A549 (cell line): Measurements from ENCODE around the gene SLC24A4. TPM values are rescaled to one million over a fixed set of nuclear protein-coding genes. Genes with fewer than 3 reads are reported as not detected.

Source experiments
- ATAC-seq, 2 experiments: fragments of 200-7000 bp in 1 of 2; fragments of >200 bp in 1 of 2; cut with Nextera tagmentation in 1 of 2; cut with Tn5 transposase in 1 of 2; 3 replicates each; pipeline versions ENCODE4 v1.8.0 to v1.9.1; 2018 to 2020; ENCODE audit warnings: mild to moderate bottlenecking in 1 of 2, moderate library complexity in 1 of 2
- CTCF ChIA-PET: fragments of 300-600 bp; sonication (Branson Sonifier 250); formaldehyde crosslinking; extraction: SDS; loops from one replicate; lab custom pipeline; 2021; ENCODE audit warnings: antibody characterized with exemption, inconsistent platforms; lab: Yijun Ruan, JAX
- POLR2A ChIA-PET: fragments of 350-600 bp; formaldehyde crosslinking; extraction: SDS; loops from one replicate; lab custom pipeline; 2021; ENCODE audit warnings: antibody characterized with exemption, inconsistent platforms; lab: Yijun Ruan, JAX
- DNase-seq, 2 experiments: peaks; one replicate each; pipeline versions ENCODE4 v3.0.0 to v3.0.0-alpha.2; 2011 to 2016; ENCODE audit warnings: low read depth in 1 of 2, low spot score in 1 of 2
- FAIRE-seq: peaks from 2 replicates; lab custom pipeline; 2011; peaks lifted over from hg19 to GRCh38; lab: Jason Lieb, UNC
- H3K27ac ChIP-seq, 2 experiments: fragments of >200 bp; sonication (Bioruptor Twin); formaldehyde crosslinking; 3 replicates each; pipeline ENCODE4 v1.5.1; 2016 to 2017
- H3K4me1 ChIP-seq: fragments of >200 bp; sonication (Bioruptor Twin); formaldehyde crosslinking; 3 replicates; pipeline ENCODE4 v1.6.1; 2016
- H3K4me2 ChIP-seq: fragments of >200 bp; sonication (Bioruptor Twin); formaldehyde crosslinking; 3 replicates; pipeline ENCODE4 v1.6.1; 2016
- H3K4me3 ChIP-seq: fragments of >200 bp; sonication (Bioruptor Twin); formaldehyde crosslinking; 3 replicates; pipeline ENCODE4 v1.5.1; 2016
- H3K9me3 ChIP-seq: fragments of >200 bp; sonication (Bioruptor Twin); formaldehyde crosslinking; 3 replicates; pipeline ENCODE4 v1.6.1; 2016
- BHLHE40 ChIP-seq: IDR thresholded peaks from 2 replicates; pipeline ENCODE4 v1.6.1; 2012; ENCODE audit warnings: low read depth, low read length, inconsistent platforms
- CHD2 ChIP-seq: fragments of 150-350 bp; IDR thresholded peaks from 2 replicates; pipeline ENCODE4 v1.6.1; 2014; ENCODE audit warnings: low read length; ENCODE audit not compliant: partially characterized antibody
- EHMT2 ChIP-seq: fragments of 200-600 bp; sonication (generic); IDR thresholded peaks from 2 replicates; pipeline ENCODE4 v1.6.1; 2016; ENCODE audit warnings: antibody characterized with exemption, low read depth, mild to moderate bottlenecking, moderate library complexity
- ESRRA ChIP-seq: fragments of 150-350 bp; IDR thresholded peaks from 2 replicates; pipeline ENCODE4 v1.6.1; 2014; ENCODE audit warnings: mild to moderate bottlenecking, low read length, borderline replicate concordance
- FOSB ChIP-seq: fragments of 250-450 bp; sonication (Bioruptor Pico); IDR thresholded peaks from 2 replicates; pipeline ENCODE4 v1.5.0; 2020; ENCODE audit warnings: mild to moderate bottlenecking, moderate library complexity
- FOXS1 ChIP-seq: fragments of 250-450 bp; sonication (Bioruptor Pico); IDR thresholded peaks from 2 replicates; pipeline ENCODE4 v1.5.0; 2020; ENCODE audit warnings: mild to moderate bottlenecking, moderate library complexity
- HDAC2 ChIP-seq: fragments of 200-600 bp; sonication (generic); IDR thresholded peaks from 2 replicates; pipeline ENCODE4 v1.6.1; 2016
- HES2 ChIP-seq: fragments of >200 bp; sonication (Bioruptor Twin); formaldehyde crosslinking; IDR thresholded peaks from 2 replicates; pipeline ENCODE4 v1.6.1; 2016
- HEYL ChIP-seq: fragments of 250-450 bp; sonication (Bioruptor Pico); IDR thresholded peaks from 2 replicates; pipeline ENCODE4 v1.8.0; 2021; ENCODE audit warnings: mild to moderate bottlenecking, moderate library complexity
- HMGXB4 ChIP-seq: fragments of 250-450 bp; sonication (Bioruptor Pico); IDR thresholded peaks from 2 replicates; pipeline ENCODE4 v1.5.0; 2021; ENCODE audit warnings: mild to moderate bottlenecking, moderate library complexity, borderline replicate concordance
- HOXA7 ChIP-seq: fragments of 250-450 bp; sonication (Bioruptor Pico); IDR thresholded peaks from 2 replicates; pipeline ENCODE4 v1.5.0; 2020; ENCODE audit warnings: mild to moderate bottlenecking, moderate library complexity
- HOXB13 ChIP-seq: fragments of 250-450 bp; sonication (Bioruptor Pico); IDR thresholded peaks from 2 replicates; pipeline ENCODE4 v1.5.0; 2020; ENCODE audit warnings: low read depth, mild to moderate bottlenecking, moderate library complexity
- HOXB5 ChIP-seq: fragments of 250-450 bp; sonication (Bioruptor Pico); IDR thresholded peaks from 2 replicates; pipeline ENCODE4 v1.5.0; 2020; ENCODE audit warnings: mild to moderate bottlenecking, moderate library complexity
- JUN ChIP-seq, 2 experiments: fragments of >200 bp; sonication (Bioruptor Twin); formaldehyde crosslinking; IDR thresholded peaks; 2 replicates in 1 of 2; 3 replicates in 1 of 2; pipeline ENCODE4 v1.6.1; 2016 to 2017
- JUNB ChIP-seq: fragments of >200 bp; sonication (Bioruptor Twin); formaldehyde crosslinking; IDR thresholded peaks from 2 replicates; pipeline ENCODE4 v1.6.1; 2016
- KDM1A ChIP-seq: fragments of 200-600 bp; sonication (generic); IDR thresholded peaks from 2 replicates; pipeline ENCODE4 v1.6.1; 2016; ENCODE audit warnings: low read depth, mild to moderate bottlenecking
- MAFK ChIP-seq: fragments of 450-650 bp; IDR thresholded peaks from 2 replicates; pipeline ENCODE4 v1.6.1; 2014; ENCODE audit not compliant: partially characterized antibody
- MAZ ChIP-seq: fragments of 150-350 bp; IDR thresholded peaks from 2 replicates; pipeline ENCODE4 v1.6.1; 2014; ENCODE audit warnings: antibody characterized with exemption, low read depth, low read length, borderline replicate concordance
- PHF8 ChIP-seq: fragments of 200-600 bp; sonication (generic); IDR thresholded peaks from 2 replicates; pipeline ENCODE4 v1.6.1; 2016; ENCODE audit warnings: low read depth, mild to moderate bottlenecking, antibody characterized with exemption, moderate library complexity, borderline replicate concordance
- RFX5 ChIP-seq: fragments of 450-650 bp; IDR thresholded peaks from 2 replicates; pipeline ENCODE4 v1.7.1; 2014; ENCODE audit warnings: antibody characterized with exemption, mild to moderate bottlenecking, moderate library complexity
- SMC3 ChIP-seq: fragments of >200 bp; sonication (Bioruptor Twin); formaldehyde crosslinking; IDR thresholded peaks from 3 replicates; pipeline ENCODE4 v1.6.1; 2018; ENCODE audit warnings: inconsistent platforms
- TFCP2L1 ChIP-seq: fragments of 250-450 bp; sonication (Bioruptor Pico); IDR thresholded peaks from 2 replicates; pipeline ENCODE4 v1.5.0; 2021; ENCODE audit warnings: mild to moderate bottlenecking
- TP53 ChIP-seq: fragments of 250-450 bp; sonication (Bioruptor Pico); IDR thresholded peaks from 2 replicates; pipeline ENCODE4 v1.5.0; 2021; ENCODE audit warnings: mild to moderate bottlenecking, moderate library complexity
- ZNF302 ChIP-seq: fragments of 250-450 bp; sonication (Bioruptor Pico); IDR thresholded peaks from 2 replicates; pipeline ENCODE4 v1.9.0; 2021; ENCODE audit warnings: inconsistent platforms, mild to moderate bottlenecking, moderate library complexity
- ZSCAN20 ChIP-seq: fragments of 250-450 bp; sonication (Bioruptor Pico); IDR thresholded peaks from 2 replicates; pipeline ENCODE4 v1.8.0; 2022; ENCODE audit warnings: mild to moderate bottlenecking, moderate library complexity
- WGBS: methylation state at CpG from one replicate; pipeline ENCODE4 v1.1.6; 2017; ENCODE audit errors: missing lambda C conversion rate; 5-methylcytosine and 5-hydroxymethylcytosine counted together
- polyA plus RNA-seq, 4 experiments: library from polyadenylated mRNA; depleted of rRNA in 3 of 4; stranded (reverse); fragments of >200 nt; fragmentation: RNase III in 1 of 4; extraction: RNeasy Plus Mini Kit Qiagen cat#74134 plus additional on column Dnase treatment in 1 of 4; gene quantifications; 2 replicates in 3 of 4; 3 replicates in 1 of 4; pipeline ENCODE4 v1.2.3, GENCODE V29; 2011 to 2017
- TF ChIP-seq, protein P1 (sequence below): fragments of 200-600 bp; sonication (generic); IDR thresholded peaks from 2 replicates; pipeline ENCODE4 v1.6.1; 2016; ENCODE audit warnings: antibody characterized with exemption, mild to moderate bottlenecking, moderate library complexity

SLC24A4 gene
- polyA plus RNA-seq, 2 of the 4 experiments (the other 2 are of a cell fraction): 0.05 to 0.19 TPM

DNA sequence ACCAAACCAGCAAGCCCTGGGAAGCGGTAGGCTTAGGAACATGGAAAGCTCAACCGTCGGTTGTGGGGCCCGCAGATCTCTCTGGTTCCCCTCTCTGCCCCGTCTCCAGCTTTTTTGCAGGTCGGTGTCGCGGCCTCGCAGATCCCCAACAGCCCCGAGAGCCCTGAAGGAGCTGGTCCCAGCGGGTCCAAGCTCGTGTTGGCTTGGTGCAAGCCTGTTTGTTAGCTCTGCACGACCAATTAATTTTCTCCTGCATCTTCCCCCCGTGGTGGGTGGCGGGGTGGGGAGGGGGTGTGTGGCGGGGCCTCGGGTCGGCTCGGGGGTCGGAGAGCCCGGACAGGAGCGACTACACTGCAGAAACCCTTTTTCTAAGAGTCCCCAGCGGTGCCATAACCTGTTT, 449 bp upstream of the SLC24A4 start:
- peak overlapping the region; percentile 100 for H3K4me2 ChIP-seq
- DNase-seq (no peak), ATAC-seq (peak in 1 of 2 experiments; percentile 18; a peak in 3 of 6 replicates), FAIRE-seq (no peak)
- peak overlapping the region in 1 of 2 experiments; percentile 36; a peak in 1 of 6 replicates for H3K27ac ChIP-seq
- TF ChIP-seq KDM1A: no peak
- no peak for TF ChIP-seq HDAC2
- TF ChIP-seq EHMT2: no peak
- TF ChIP-seq TP53 (CRISPR knock-in tag): no peak
- TF ChIP-seq, protein P1, sequence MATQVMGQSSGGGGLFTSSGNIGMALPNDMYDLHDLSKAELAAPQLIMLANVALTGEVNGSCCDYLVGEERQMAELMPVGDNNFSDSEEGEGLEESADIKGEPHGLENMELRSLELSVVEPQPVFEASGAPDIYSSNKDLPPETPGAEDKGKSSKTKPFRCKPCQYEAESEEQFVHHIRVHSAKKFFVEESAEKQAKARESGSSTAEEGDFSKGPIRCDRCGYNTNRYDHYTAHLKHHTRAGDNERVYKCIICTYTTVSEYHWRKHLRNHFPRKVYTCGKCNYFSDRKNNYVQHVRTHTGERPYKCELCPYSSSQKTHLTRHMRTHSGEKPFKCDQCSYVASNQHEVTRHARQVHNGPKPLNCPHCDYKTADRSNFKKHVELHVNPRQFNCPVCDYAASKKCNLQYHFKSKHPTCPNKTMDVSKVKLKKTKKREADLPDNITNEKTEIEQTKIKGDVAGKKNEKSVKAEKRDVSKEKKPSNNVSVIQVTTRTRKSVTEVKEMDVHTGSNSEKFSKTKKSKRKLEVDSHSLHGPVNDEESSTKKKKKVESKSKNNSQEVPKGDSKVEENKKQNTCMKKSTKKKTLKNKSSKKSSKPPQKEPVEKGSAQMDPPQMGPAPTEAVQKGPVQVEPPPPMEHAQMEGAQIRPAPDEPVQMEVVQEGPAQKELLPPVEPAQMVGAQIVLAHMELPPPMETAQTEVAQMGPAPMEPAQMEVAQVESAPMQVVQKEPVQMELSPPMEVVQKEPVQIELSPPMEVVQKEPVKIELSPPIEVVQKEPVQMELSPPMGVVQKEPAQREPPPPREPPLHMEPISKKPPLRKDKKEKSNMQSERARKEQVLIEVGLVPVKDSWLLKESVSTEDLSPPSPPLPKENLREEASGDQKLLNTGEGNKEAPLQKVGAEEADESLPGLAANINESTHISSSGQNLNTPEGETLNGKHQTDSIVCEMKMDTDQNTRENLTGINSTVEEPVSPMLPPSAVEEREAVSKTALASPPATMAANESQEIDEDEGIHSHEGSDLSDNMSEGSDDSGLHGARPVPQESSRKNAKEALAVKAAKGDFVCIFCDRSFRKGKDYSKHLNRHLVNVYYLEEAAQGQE: no peak
- TF ChIP-seq HOXB5 (CRISPR knock-in tag): no peak
- TF ChIP-seq MAFK: no peak
- TF ChIP-seq FOSB (CRISPR knock-in tag): no peak
- no peak for TF ChIP-seq ZSCAN20 (CRISPR knock-in tag)
- TF ChIP-seq PHF8: no peak
- no peak for TF ChIP-seq JUN (IDR thresholded peaks at IDR 0.05)
- no peak for TF ChIP-seq FOXS1
- TF ChIP-seq HOXB13 (CRISPR knock-in tag): no peak
- no peak for TF ChIP-seq ZNF302 (CRISPR knock-in tag)
- TF ChIP-seq RFX5: no peak
- TF ChIP-seq ESRRA: no peak
- TF ChIP-seq TFCP2L1 (CRISPR knock-in tag): no peak
- TF ChIP-seq JUNB: no peak
- TF ChIP-seq CHD2: no peak
- no peak for TF ChIP-seq HES2
- H3K9me3 ChIP-seq: no peaks in the 10 kb centered on the region; the same call in 2 of the 3 replicates
- ChIA-PET CTCF (interaction anchor here (1.3 to 2.5 kb wide), 3 partner anchors 60 to 251 kb away, joined by 3 to 7 read pairs (median 4); no protein-coding TSS in a partner anchor), POLR2A (no interaction called here)
- peak overlapping the region; percentile 54 for H3K4me3 ChIP-seq
- H3K4me1 ChIP-seq: 0 out of 3 replicates have a peak, but pooled peaks cover 4% of the 10 kb centered on the region
- WGBS: 15% methylated on average over 21 of the region's 23 CpGs

DNA sequence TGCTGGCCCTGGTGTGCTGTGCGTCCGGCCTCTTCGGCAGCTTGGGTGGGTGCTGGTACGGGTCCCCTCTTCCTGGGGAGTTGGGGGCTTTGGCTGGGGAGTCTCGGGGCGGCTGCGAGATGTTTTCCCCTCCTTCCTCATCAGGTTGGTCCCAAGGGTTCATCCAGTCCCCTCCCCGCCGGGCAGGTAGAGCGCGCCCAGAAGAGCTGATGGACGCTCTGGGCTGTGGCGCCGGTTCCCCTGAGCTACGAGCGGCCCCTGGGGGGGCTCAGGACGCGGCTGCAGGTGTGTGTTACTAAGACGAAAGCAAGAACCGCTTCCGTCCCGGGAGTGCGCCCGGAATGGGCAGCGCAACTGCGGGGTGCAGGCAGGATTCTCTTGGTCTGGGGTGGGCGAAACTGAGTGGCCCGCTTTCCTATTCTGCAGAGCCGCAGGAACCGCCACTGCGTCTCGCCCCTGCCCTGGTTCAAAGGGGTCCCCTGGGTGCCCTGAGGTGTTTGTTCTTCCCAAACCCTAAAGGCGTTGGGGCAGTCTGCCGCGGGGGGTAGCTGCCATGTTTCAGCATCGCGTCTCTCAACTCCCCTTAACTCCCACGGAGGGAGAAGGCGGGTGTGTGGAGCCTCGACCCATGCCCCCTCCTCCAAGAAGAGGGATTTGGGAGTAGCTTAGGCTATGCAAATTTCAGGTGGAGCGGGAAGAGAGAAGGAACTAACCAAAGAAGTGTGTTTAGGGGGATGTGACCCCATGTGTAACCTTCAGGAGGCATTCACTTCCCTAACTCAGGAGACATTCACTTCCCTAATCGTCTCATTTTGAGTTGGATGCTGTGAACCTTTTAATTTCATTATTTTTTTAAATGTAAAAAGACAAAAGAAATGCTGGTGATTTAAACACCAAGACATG, 1.2 kb downstream of the SLC24A4 start:
- ATAC-seq: no peak
- Histone ChIP-seq H3K27ac (no peak overlapping the region), H3K9me3 (no peaks in the 10 kb centered on the region), H3K4me1 (0 out of 3 replicates have a peak, but pooled peaks cover 4% of the 10 kb centered on the region), H3K4me2 (peak overlapping the region; percentile 100), H3K4me3 (peak overlapping the region; percentile 54)
- no peak for TF ChIP-seq EHMT2
- no peak for TF ChIP-seq SMC3
- no peak for TF ChIP-seq BHLHE40
- no peak for TF ChIP-seq HMGXB4 (CRISPR knock-in tag)
- no peak for TF ChIP-seq HEYL (CRISPR knock-in tag)
- TF ChIP-seq PHF8: no peak
- TF ChIP-seq MAZ: no peak
- TF ChIP-seq HOXA7: no peak
- DNase-seq: no peak
- 57% methylated on average over 34 of the region's 42 CpGs for WGBS
- ChIA-PET CTCF (interaction anchor here (0.8 to 2.5 kb wide), 4 partner anchors 12 to 132 kb away, joined by 3 to 7 read pairs (median 4); no protein-coding TSS in a partner anchor), POLR2A (no interaction called here)
- no peak for FAIRE-seq
